GM21576 (cell line): ENCODE data around the gene TLCD5.

Experiments used
- ATAC-seq: cut with Tn5 transposase; IDR thresholded peaks from one replicate; pipeline ENCODE4 v1.9.1; 2021; ENCODE audit warnings: mild to moderate bottlenecking, moderate library complexity; ENCODE audit not compliant: unreplicated experiment

Gene TLCD5

GRCh38 chr11:120336641-120337354, 11.7 kb downstream of the TLCD5 start:
- ATAC-seq, result no peak

GRCh38 chr11:120337355-120338106, 12.4 kb downstream of the TLCD5 start:
- ATAC-seq, result no peak

GRCh38 chr11:120338107-120338933, 13.2 kb downstream of the TLCD5 start:
- no peak for ATAC-seq

GRCh38 chr11:120339394-120339890, 14.3 kb downstream of the TLCD5 start:
- no peak for ATAC-seq

- no peak for ATAC-seq
Observed at GRCh38 chr11:120340529-120340928, 15.4 kb downstream of the TLCD5 start.

- no peak for ATAC-seq
Observed at GRCh38 chr11:120342226-120342625, 17.1 kb downstream of the TLCD5 start.

- ATAC-seq, result no peak
Observed at GRCh38 chr11:120342678-120343077, 17.6 kb downstream of the TLCD5 start.

- peak; percentile 54 for ATAC-seq
Observed at GRCh38 chr11:120343429-120343828, 18.3 kb downstream of the TLCD5 start.

- ATAC-seq, result peak; percentile 86
Observed at GRCh38 chr11:120344302-120345004, 19.4 kb downstream of the TLCD5 start.

GRCh38 chr11:120346233-120346632, 21.1 kb downstream of the TLCD5 start:
- ATAC-seq, result no peak

GRCh38 chr11:120350637-120351036, 25.5 kb downstream of the TLCD5 start:
- no peak for ATAC-seq

GRCh38 chr11:120352405-120352804, 27.3 kb downstream of the TLCD5 start:
- ATAC-seq, result no peak

- no peak for ATAC-seq
Observed at GRCh38 chr11:120354068-120354467, 29.0 kb downstream of the TLCD5 start.

GRCh38 chr11:120354779-120355178, 29.7 kb downstream of the TLCD5 start:
- no peak for ATAC-seq

GRCh38 chr11:120357620-120358019, 32.5 kb downstream of the TLCD5 start:
- ATAC-seq, result no peak

GRCh38 chr11:120358729-120359128, 33.6 kb downstream of the TLCD5 start:
- ATAC-seq, result no peak

- no peak for ATAC-seq
Observed at GRCh38 chr11:120363436-120363835, 38.3 kb downstream of the TLCD5 start.

- no peak for ATAC-seq
Observed at GRCh38 chr11:120365512-120365911, 40.4 kb downstream of the TLCD5 start.

GRCh38 chr11:120372296-120372695, 47.2 kb downstream of the TLCD5 start:
- no peak for ATAC-seq

GRCh38 chr11:120375076-120375475, 50.0 kb downstream of the TLCD5 start:
- no peak for ATAC-seq
